ENCODE data around the gene CKB. TPM values are rescaled to one million over a fixed set of nuclear protein-coding genes. Genes with fewer than 3 reads are reported as not detected.
A peak's percentile ranks its signal among the peaks of the same experiment; 100 is the strongest.

Gene CKB
- total RNA-seq, 2 donors from 2014 or later: 602 to 920 TPM

DNA sequence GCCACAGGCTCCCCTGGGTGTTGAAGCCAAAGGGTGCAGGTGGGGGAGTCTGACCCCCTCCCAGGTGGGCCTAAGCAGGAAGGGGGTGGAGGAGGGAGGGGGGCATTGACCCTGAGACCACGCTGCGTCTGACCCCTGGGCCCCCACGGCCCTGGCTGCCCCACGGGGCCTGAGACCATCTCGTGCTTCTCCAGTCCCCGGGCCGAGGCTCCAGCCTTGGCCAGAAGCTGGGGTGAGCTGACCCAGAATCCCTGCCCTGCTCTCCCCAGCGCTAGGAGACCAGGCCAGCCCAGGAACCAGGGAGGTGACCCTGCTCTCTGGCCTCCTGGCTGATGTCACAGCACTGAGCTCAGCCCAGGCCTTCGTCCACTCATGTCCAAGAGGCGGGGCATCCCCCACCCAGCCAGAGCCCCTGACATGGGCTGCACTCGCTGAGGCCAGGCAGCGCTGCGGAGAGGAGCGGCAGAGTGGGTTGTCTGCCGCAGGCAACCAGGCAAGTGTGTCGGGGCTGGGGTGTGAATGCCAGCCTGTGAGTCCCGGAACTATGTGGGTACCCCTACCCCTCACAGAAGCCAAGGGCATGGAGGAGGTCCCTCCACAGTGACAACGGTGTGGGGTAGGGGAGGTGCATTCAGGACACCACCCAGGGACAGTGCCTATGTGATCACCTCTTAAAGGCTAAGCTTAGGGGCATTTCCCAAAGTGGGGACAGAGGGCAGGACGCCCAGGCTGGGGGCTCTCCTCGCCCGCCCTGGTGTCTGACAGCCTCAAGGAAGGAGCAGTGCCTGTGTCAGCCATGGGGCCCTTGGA is 12.7 kb upstream of the CKB start:
- TF ChIP-seq, protein P1, sequence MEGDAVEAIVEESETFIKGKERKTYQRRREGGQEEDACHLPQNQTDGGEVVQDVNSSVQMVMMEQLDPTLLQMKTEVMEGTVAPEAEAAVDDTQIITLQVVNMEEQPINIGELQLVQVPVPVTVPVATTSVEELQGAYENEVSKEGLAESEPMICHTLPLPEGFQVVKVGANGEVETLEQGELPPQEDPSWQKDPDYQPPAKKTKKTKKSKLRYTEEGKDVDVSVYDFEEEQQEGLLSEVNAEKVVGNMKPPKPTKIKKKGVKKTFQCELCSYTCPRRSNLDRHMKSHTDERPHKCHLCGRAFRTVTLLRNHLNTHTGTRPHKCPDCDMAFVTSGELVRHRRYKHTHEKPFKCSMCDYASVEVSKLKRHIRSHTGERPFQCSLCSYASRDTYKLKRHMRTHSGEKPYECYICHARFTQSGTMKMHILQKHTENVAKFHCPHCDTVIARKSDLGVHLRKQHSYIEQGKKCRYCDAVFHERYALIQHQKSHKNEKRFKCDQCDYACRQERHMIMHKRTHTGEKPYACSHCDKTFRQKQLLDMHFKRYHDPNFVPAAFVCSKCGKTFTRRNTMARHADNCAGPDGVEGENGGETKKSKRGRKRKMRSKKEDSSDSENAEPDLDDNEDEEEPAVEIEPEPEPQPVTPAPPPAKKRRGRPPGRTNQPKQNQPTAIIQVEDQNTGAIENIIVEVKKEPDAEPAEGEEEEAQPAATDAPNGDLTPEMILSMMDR (conservative IDR thresholded peaks at IDR 0.05): no peak
- peaks cover 3% of the 10 kb centered on the region for H3K27me3 Mint-ChIP-seq (ENCODE audit: insufficient read depth)
- H3K4me1 Mint-ChIP-seq: peaks cover 1% of the 10 kb centered on the region
- H3K27ac ChIP-seq (ENCODE audit: low read depth, low read length): peak overlapping the region; percentile 57
- H3K9ac ChIP-seq (ENCODE audit: extremely low read depth, low read length, poor library complexity, severe bottlenecking): no peak overlapping the region
- H3K36me3 Mint-ChIP-seq (ENCODE audit: low read depth): no peaks in the 10 kb centered on the region
- 93 to 96% methylated on average over 8 to 21 of the region's 21 CpGs for WGBS, 2 experiments (ENCODE audit: insufficient coverage in 1 of 2, insufficient read length in 1 of 2)
- no peaks in the 10 kb centered on the region for H3K4me1 ChIP-seq (ENCODE audit: control insufficient read depth, insufficient read depth, low read length)
- DNase-seq: no peak
- no peak overlapping the region for H3K4me3 Mint-ChIP-seq
- no peak overlapping the region for H3K27ac Mint-ChIP-seq
- H3K9me3 Mint-ChIP-seq: no peaks in the 10 kb centered on the region
- H3K9me3 ChIP-seq (ENCODE audit: control insufficient read depth, low read length): no peaks in the 10 kb centered on the region
- H3K4me3 ChIP-seq (ENCODE audit: low read length): no peak overlapping the region
- peaks cover 7% of the 10 kb centered on the region for H3K36me3 ChIP-seq (ENCODE audit: control insufficient read depth, insufficient read depth, low read length)
- H3K27me3 ChIP-seq (ENCODE audit: control insufficient read depth, insufficient read depth, low read length, poor library complexity, severe bottlenecking): no peaks in the 10 kb centered on the region

DNA sequence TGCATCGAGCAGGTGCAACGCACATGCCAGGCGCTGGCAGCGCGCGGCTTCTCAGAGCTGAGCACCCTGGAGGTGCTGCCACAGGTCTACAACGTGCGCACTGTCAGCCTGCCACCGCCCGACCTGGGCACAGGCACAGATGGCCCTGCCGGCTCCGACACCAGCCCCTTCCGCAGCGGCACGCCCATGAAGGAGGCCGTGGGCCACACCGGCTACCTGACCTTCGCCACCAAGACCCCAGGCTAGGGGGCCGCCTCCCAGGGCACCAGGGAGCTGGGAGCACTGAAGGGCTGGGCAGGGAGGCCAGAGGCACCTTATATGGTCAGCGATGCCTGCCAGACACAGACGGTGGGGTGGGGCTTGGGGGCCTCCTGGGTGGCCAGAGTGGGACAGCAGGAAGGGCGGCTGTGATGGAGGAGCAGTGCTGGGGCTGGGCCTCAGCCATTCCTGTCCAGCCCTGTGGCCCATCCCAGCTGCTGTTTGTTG is 12.0 kb upstream of the CKB start:
- no peak overlapping the region for H3K4me3 Mint-ChIP-seq
- no peaks in the 10 kb centered on the region for H3K9me3 Mint-ChIP-seq
- no peak for DNase-seq
- H3K36me3 Mint-ChIP-seq (ENCODE audit: low read depth): no peaks in the 10 kb centered on the region
- peaks cover 3% of the 10 kb centered on the region for H3K27me3 Mint-ChIP-seq (ENCODE audit: insufficient read depth)
- Histone ChIP-seq H3K9me3 (ENCODE audit: control insufficient read depth, low read length) (no peaks in the 10 kb centered on the region), H3K4me3 (ENCODE audit: low read length) (no peak overlapping the region), H3K27me3 (ENCODE audit: control insufficient read depth, insufficient read depth, low read length, poor library complexity, severe bottlenecking) (no peaks in the 10 kb centered on the region), H3K9ac (ENCODE audit: extremely low read depth, low read length, poor library complexity, severe bottlenecking) (no peak overlapping the region), H3K27ac (ENCODE audit: low read depth, low read length) (peak overlapping the region; percentile 57), H3K36me3 (ENCODE audit: control insufficient read depth, insufficient read depth, low read length) (peaks cover 7% of the 10 kb centered on the region), H3K4me1 (ENCODE audit: control insufficient read depth, insufficient read depth, low read length) (no peaks in the 10 kb centered on the region)
- TF ChIP-seq, protein P1 (conservative IDR thresholded peaks at IDR 0.05): no peak
- no peak overlapping the region for H3K27ac Mint-ChIP-seq
- H3K4me1 Mint-ChIP-seq: peaks cover 6% of the 10 kb centered on the region
- WGBS, 2 experiments (ENCODE audit: insufficient coverage in 1 of 2, insufficient read length in 1 of 2): 87 to 93% methylated on average over 13 to 22 of the region's 22 CpGs

DNA sequence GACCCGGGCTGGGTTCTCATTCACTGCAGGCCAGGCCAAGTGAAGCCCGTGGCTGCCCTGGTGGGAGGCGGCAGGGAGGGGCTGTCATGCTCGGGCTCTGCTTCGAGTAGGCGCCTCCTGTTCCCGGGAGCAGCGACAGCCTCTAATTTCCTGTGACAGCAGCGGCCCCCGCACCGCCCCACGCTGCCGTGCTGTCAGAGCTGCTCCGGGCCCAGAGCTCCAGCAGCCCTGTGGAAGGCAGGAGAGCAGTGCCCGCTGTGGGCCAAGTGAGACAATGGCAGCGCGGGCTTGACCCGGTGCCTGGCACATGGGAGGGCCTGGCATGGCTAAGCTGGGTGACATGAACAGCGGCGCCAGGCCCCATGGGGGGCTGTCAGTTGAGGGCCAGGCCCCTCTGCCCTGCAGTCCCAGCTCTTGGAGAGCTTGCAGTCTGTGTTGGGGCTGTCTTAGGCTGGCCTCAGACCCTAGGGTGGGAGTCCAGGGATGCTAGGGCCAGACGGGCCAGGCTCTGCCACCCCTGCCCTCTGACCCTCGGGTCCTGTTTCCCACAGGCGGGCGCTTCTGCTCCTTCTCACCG is 11.5 kb upstream of the CKB start:
- WGBS, 2 experiments (ENCODE audit: insufficient coverage in 1 of 2, insufficient read length in 1 of 2): 95 to 97% methylated on average over 12 to 25 of the region's 25 CpGs
- H3K27me3 ChIP-seq (ENCODE audit: control insufficient read depth, insufficient read depth, low read length, poor library complexity, severe bottlenecking): no peaks in the 10 kb centered on the region
- H3K4me1 ChIP-seq (ENCODE audit: control insufficient read depth, insufficient read depth, low read length): no peaks in the 10 kb centered on the region
- no peak for DNase-seq
- no peak overlapping the region for H3K9ac ChIP-seq (ENCODE audit: extremely low read depth, low read length, poor library complexity, severe bottlenecking)
- H3K36me3 ChIP-seq (ENCODE audit: control insufficient read depth, insufficient read depth, low read length): peaks cover 7% of the 10 kb centered on the region
- Mint-ChIP-seq H3K4me1 (peaks cover 8% of the 10 kb centered on the region), H3K9me3 (no peaks in the 10 kb centered on the region), H3K27me3 (ENCODE audit: insufficient read depth) (no peaks in the 10 kb centered on the region), H3K4me3 (no peak overlapping the region), H3K27ac (no peak overlapping the region), H3K36me3 (ENCODE audit: low read depth) (no peaks in the 10 kb centered on the region)
- H3K9me3 ChIP-seq (ENCODE audit: control insufficient read depth, low read length): no peaks in the 10 kb centered on the region
- H3K27ac ChIP-seq (ENCODE audit: low read depth, low read length): no peak overlapping the region
- no peak overlapping the region for H3K4me3 ChIP-seq (ENCODE audit: low read length)
- TF ChIP-seq, protein P1 (conservative IDR thresholded peaks at IDR 0.05): no peak

Measured in endodermal cell (in vitro differentiated cells).